Measurements from ENCODE around the gene DMKN.

DMKN gene

GRCh38 chr19:35524181-35524837 is 10.9 kb upstream of the DMKN start:
- DNase-seq (ENCODE audit: low spot score) = no peak

GRCh38 chr19:35522745-35523327 is 9.4 kb upstream of the DMKN start:
- DNase-seq (ENCODE audit: low spot score) = no peak

- no peak for DNase-seq (ENCODE audit: low spot score)
Measured at GRCh38 chr19:35521124-35521743, 7.8 kb upstream of the DMKN start.

- DNase-seq (ENCODE audit: low spot score) = no peak
Measured at GRCh38 chr19:35519291-35519690, 5.8 kb upstream of the DMKN start.

GRCh38 chr19:35518313-35518712 is 4.9 kb upstream of the DMKN start:
- DNase-seq (ENCODE audit: low spot score) = no peak

GRCh38 chr19:35517342-35517741 is 3.9 kb upstream of the DMKN start:
- no peak for DNase-seq (ENCODE audit: low spot score)

GRCh38 chr19:35516310-35516709 is 2.9 kb upstream of the DMKN start:
- DNase-seq (ENCODE audit: low spot score) = no peak

- no peak for DNase-seq (ENCODE audit: low spot score)
Measured at GRCh38 chr19:35514282-35514809, 897 bp upstream of the DMKN start.

- DNase-seq (ENCODE audit: low spot score) = no peak
Measured at GRCh38 chr19:35512831-35513627, 420 bp downstream of the DMKN start.

- DNase-seq (ENCODE audit: low spot score) = no peak
Measured at GRCh38 chr19:35511337-35511736, 2.1 kb downstream of the DMKN start.

GRCh38 chr19:35510626-35510964 is 2.9 kb downstream of the DMKN start:
- DNase-seq (ENCODE audit: low spot score) = no peak

GRCh38 chr19:35509861-35510625 is 3.4 kb downstream of the DMKN start:
- DNase-seq (ENCODE audit: low spot score) = peak; percentile 52

GRCh38 chr19:35509018-35509652 is 4.3 kb downstream of the DMKN start:
- no peak for DNase-seq (ENCODE audit: low spot score)

GRCh38 chr19:35508129-35508528 is 5.3 kb downstream of the DMKN start:
- no peak for DNase-seq (ENCODE audit: low spot score)

GRCh38 chr19:35507561-35507960 is 5.9 kb downstream of the DMKN start:
- no peak for DNase-seq (ENCODE audit: low spot score)

GRCh38 chr19:35506011-35506410 is 7.4 kb downstream of the DMKN start:
- DNase-seq (ENCODE audit: low spot score) = no peak

GRCh38 chr19:35502751-35503150 is 10.7 kb downstream of the DMKN start:
- DNase-seq (ENCODE audit: low spot score) = no peak

- DNase-seq (ENCODE audit: low spot score) = no peak
Measured at GRCh38 chr19:35501684-35502083, 11.8 kb downstream of the DMKN start.

GRCh38 chr19:35500611-35501010 is 12.8 kb downstream of the DMKN start:
- DNase-seq (ENCODE audit: low spot score) = no peak

GRCh38 chr19:35498984-35499527 is 14.4 kb downstream of the DMKN start:
- no peak for DNase-seq (ENCODE audit: low spot score)

- no peak for DNase-seq (ENCODE audit: low spot score)
Measured at GRCh38 chr19:35498220-35498619, 15.2 kb downstream of the DMKN start.
